Hematopoietic multipotent progenitor cell (in vitro differentiated cells): ENCODE measurements around the gene SIN3B. TPM values are rescaled to one million over a fixed set of nuclear protein-coding genes. Genes with fewer than 3 reads are reported as not detected.

Experiments
- small RNA-seq: library from RNA; depleted of rRNA; stranded (forward); fragments of <200 nt; gene quantifications from one replicate; pipeline ENCODE3, GENCODE V24; 2012
- total RNA-seq: library from RNA; depleted of rRNA; stranded (reverse); fragments of >200 nt; gene quantifications from one replicate; pipeline ENCODE4 v1.2.3, GENCODE V29; 2012

SIN3B gene
- total RNA-seq, 1 donor: 32.0 TPM

Small RNA genes within 50 kb of the gene (small RNA-seq; reads per million reads assigned to genes)
- gene AC008737.3: not detected
- gene RN7SL823P: not detected
- gene RN7SL835P: not detected

Other genes starting within 250 kb of the SIN3B start
- 9.2 TPM for gene MED26, start 201.2 kb upstream of the SIN3B start, total RNA-seq
- gene SMIM7, start 169.3 kb upstream of the SIN3B start, total RNA-seq: 32.9 TPM
- 0.54 TPM for gene TMEM38A, start 168.3 kb upstream of the SIN3B start, total RNA-seq
- gene NWD1, start 109.6 kb upstream of the SIN3B start, total RNA-seq: not detected
- gene F2RL3, start 59.6 kb downstream of the SIN3B start, total RNA-seq: 2.4 TPM
- 0.81 TPM for gene CPAMD8, start 197.4 kb downstream of the SIN3B start, total RNA-seq
- gene HAUS8, start 246.1 kb downstream of the SIN3B start, total RNA-seq: 1.6 TPM
- 158 TPM for gene MYO9B, start 246.4 kb downstream of the SIN3B start, total RNA-seq